ENCODE data around the gene MREG. TPM values are rescaled to one million over a fixed set of nuclear protein-coding genes. Genes with fewer than 3 reads are reported as not detected.

The MREG gene
- total and polyA plus RNA-seq, 9 of the 15 experiments (the other 6 are each of a cell fraction or from before 2014, with no cell fraction given), result 0.77 to 3.8 (median 2.3) TPM

- TF ChIP-seq, protein P1, sequence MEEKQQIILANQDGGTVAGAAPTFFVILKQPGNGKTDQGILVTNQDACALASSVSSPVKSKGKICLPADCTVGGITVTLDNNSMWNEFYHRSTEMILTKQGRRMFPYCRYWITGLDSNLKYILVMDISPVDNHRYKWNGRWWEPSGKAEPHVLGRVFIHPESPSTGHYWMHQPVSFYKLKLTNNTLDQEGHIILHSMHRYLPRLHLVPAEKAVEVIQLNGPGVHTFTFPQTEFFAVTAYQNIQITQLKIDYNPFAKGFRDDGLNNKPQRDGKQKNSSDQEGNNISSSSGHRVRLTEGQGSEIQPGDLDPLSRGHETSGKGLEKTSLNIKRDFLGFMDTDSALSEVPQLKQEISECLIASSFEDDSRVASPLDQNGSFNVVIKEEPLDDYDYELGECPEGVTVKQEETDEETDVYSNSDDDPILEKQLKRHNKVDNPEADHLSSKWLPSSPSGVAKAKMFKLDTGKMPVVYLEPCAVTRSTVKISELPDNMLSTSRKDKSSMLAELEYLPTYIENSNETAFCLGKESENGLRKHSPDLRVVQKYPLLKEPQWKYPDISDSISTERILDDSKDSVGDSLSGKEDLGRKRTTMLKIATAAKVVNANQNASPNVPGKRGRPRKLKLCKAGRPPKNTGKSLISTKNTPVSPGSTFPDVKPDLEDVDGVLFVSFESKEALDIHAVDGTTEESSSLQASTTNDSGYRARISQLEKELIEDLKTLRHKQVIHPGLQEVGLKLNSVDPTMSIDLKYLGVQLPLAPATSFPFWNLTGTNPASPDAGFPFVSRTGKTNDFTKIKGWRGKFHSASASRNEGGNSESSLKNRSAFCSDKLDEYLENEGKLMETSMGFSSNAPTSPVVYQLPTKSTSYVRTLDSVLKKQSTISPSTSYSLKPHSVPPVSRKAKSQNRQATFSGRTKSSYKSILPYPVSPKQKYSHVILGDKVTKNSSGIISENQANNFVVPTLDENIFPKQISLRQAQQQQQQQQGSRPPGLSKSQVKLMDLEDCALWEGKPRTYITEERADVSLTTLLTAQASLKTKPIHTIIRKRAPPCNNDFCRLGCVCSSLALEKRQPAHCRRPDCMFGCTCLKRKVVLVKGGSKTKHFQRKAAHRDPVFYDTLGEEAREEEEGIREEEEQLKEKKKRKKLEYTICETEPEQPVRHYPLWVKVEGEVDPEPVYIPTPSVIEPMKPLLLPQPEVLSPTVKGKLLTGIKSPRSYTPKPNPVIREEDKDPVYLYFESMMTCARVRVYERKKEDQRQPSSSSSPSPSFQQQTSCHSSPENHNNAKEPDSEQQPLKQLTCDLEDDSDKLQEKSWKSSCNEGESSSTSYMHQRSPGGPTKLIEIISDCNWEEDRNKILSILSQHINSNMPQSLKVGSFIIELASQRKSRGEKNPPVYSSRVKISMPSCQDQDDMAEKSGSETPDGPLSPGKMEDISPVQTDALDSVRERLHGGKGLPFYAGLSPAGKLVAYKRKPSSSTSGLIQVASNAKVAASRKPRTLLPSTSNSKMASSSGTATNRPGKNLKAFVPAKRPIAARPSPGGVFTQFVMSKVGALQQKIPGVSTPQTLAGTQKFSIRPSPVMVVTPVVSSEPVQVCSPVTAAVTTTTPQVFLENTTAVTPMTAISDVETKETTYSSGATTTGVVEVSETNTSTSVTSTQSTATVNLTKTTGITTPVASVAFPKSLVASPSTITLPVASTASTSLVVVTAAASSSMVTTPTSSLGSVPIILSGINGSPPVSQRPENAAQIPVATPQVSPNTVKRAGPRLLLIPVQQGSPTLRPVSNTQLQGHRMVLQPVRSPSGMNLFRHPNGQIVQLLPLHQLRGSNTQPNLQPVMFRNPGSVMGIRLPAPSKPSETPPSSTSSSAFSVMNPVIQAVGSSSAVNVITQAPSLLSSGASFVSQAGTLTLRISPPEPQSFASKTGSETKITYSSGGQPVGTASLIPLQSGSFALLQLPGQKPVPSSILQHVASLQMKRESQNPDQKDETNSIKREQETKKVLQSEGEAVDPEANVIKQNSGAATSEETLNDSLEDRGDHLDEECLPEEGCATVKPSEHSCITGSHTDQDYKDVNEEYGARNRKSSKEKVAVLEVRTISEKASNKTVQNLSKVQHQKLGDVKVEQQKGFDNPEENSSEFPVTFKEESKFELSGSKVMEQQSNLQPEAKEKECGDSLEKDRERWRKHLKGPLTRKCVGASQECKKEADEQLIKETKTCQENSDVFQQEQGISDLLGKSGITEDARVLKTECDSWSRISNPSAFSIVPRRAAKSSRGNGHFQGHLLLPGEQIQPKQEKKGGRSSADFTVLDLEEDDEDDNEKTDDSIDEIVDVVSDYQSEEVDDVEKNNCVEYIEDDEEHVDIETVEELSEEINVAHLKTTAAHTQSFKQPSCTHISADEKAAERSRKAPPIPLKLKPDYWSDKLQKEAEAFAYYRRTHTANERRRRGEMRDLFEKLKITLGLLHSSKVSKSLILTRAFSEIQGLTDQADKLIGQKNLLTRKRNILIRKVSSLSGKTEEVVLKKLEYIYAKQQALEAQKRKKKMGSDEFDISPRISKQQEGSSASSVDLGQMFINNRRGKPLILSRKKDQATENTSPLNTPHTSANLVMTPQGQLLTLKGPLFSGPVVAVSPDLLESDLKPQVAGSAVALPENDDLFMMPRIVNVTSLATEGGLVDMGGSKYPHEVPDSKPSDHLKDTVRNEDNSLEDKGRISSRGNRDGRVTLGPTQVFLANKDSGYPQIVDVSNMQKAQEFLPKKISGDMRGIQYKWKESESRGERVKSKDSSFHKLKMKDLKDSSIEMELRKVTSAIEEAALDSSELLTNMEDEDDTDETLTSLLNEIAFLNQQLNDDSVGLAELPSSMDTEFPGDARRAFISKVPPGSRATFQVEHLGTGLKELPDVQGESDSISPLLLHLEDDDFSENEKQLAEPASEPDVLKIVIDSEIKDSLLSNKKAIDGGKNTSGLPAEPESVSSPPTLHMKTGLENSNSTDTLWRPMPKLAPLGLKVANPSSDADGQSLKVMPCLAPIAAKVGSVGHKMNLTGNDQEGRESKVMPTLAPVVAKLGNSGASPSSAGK (IDR thresholded peaks at IDR 0.05), result peak; percentile 38; the same call in 1 of the 2 replicates
- TF ChIP-seq MIER1 (IDR thresholded peaks at IDR 0.05; ENCODE audit: low read depth), result no peak
- TF ChIP-seq, protein P2, sequence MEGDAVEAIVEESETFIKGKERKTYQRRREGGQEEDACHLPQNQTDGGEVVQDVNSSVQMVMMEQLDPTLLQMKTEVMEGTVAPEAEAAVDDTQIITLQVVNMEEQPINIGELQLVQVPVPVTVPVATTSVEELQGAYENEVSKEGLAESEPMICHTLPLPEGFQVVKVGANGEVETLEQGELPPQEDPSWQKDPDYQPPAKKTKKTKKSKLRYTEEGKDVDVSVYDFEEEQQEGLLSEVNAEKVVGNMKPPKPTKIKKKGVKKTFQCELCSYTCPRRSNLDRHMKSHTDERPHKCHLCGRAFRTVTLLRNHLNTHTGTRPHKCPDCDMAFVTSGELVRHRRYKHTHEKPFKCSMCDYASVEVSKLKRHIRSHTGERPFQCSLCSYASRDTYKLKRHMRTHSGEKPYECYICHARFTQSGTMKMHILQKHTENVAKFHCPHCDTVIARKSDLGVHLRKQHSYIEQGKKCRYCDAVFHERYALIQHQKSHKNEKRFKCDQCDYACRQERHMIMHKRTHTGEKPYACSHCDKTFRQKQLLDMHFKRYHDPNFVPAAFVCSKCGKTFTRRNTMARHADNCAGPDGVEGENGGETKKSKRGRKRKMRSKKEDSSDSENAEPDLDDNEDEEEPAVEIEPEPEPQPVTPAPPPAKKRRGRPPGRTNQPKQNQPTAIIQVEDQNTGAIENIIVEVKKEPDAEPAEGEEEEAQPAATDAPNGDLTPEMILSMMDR (IDR thresholded peaks at IDR 0.05 in 2 of 3, conservative IDR thresholded peaks at IDR 0.05 in 1 of 3; ENCODE audit: insufficient read depth in 2 of 3, low read depth in 1 of 3, low read length in 3 of 3), result peak; percentile 39 to 65 (median 62); a peak in 5 of 6 replicates
- TF ChIP-seq JUNB (CRISPR knock-in tag; conservative IDR thresholded peaks at IDR 0.05), result no peak
- no peak for TF ChIP-seq JUND (IDR thresholded peaks at IDR 0.05; ENCODE audit: borderline replicate concordance, low read depth, low read length)
- TF ChIP-seq JUND (tag; IDR thresholded peaks at IDR 0.05; ENCODE audit: borderline replicate concordance, low read depth, low read length), result no peak
- TF ChIP-seq ELF4 (CRISPR knock-in tag; IDR thresholded peaks at IDR 0.05), result no peak
- TF ChIP-seq PHF8 (IDR thresholded peaks at IDR 0.05; ENCODE audit: borderline replicate concordance, low read length), result peak; percentile 51; the same call in 1 of the 2 replicates
- TF ChIP-seq E4F1 (CRISPR knock-in tag; IDR thresholded peaks at IDR 0.05; ENCODE audit: borderline replicate concordance), result no peak
- no peak for TF ChIP-seq RFX1 (IDR thresholded peaks at IDR 0.05)
These were observed at the start of gene MREG (continued) for GRCh38 chr2:216013080-216013909.

Data from K562 (cell line).